Measurements from ENCODE around the gene ARHGEF6. TPM values are rescaled to one million over a fixed set of nuclear protein-coding genes. Genes with fewer than 3 reads are reported as not detected.

ARHGEF6 gene
- total RNA-seq, 4 donors from 2014 or later = 23.7 to 41.1 (median 29.6) TPM

- Histone ChIP-seq H3K36me3 (peaks cover 0 to 9% (median 0%) of the 10 kb centered on the region in 3 donors), H3K27me3 (peaks cover 0 to 5% of the 10 kb centered on the region in 2 donors), H3K27ac (no peak overlapping the region), H3K4me1 (peaks cover 0 to 19% (median 0%) of the 10 kb centered on the region in 4 donors), H3K4me3 (no peak overlapping the region), H3K9me3 (no peaks in the 10 kb centered on the region)
- WGBS, 2 donors = 29 to 66% methylated on average over 1 of the region's 1 CpG
- TF ChIP-seq EP300 (IDR thresholded peaks at IDR 0.05) = no peak
- TF ChIP-seq, protein P1, sequence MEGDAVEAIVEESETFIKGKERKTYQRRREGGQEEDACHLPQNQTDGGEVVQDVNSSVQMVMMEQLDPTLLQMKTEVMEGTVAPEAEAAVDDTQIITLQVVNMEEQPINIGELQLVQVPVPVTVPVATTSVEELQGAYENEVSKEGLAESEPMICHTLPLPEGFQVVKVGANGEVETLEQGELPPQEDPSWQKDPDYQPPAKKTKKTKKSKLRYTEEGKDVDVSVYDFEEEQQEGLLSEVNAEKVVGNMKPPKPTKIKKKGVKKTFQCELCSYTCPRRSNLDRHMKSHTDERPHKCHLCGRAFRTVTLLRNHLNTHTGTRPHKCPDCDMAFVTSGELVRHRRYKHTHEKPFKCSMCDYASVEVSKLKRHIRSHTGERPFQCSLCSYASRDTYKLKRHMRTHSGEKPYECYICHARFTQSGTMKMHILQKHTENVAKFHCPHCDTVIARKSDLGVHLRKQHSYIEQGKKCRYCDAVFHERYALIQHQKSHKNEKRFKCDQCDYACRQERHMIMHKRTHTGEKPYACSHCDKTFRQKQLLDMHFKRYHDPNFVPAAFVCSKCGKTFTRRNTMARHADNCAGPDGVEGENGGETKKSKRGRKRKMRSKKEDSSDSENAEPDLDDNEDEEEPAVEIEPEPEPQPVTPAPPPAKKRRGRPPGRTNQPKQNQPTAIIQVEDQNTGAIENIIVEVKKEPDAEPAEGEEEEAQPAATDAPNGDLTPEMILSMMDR (IDR thresholded peaks at IDR 0.05) = peak; percentile 29 to 43 (median 30)
- peak; percentile 28 to 35 for DNase-seq (ENCODE audit: low spot score in 2 of 2)
Observed at GRCh38 chrX:136711147-136711546, 69.6 kb downstream of the ARHGEF6 start.

DNA sequence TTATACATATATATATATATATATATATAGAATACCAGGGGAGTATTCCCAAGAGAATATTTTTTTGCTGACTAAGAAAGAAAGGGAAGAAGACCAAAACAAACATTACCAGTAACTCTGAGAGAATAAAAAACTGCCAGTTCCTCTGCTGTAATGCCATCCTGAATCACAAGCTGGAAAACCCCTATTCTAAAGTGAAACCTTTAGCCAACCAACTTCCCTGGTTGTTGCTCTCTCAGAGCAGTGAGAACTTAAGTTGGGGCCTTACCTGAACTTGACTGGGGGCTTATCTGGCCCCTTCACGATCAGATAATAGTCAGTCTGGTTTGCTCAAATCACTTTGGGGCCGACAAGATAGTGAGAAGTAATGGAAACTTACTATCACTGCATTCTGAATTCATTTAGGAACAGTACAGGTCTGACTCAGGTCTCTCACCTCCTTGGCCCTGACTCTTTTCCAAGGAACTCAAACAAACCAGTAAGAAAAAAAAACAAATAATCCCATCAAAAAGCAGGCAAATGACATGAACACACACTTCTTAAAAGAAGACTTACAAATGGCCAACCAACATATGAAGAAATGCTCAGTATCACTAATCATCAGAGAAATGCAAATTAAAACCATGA lies 70.3 kb downstream of the ARHGEF6 start:
- peaks cover 0 to 5% of the 10 kb centered on the region in 2 donors for H3K27me3 ChIP-seq
- 52 to 59% methylated on average over 2 of the region's 2 CpGs for WGBS, 2 donors
- H3K4me3 ChIP-seq = no peak overlapping the region
- H3K36me3 ChIP-seq = peaks cover 0 to 13% (median 0%) of the 10 kb centered on the region in 3 donors
- H3K4me1 ChIP-seq = peaks cover 0 to 12% (median 0%) of the 10 kb centered on the region in 4 donors
- H3K9me3 ChIP-seq = no peaks in the 10 kb centered on the region
- no peak overlapping the region for H3K27ac ChIP-seq
- TF ChIP-seq, protein P1 (IDR thresholded peaks at IDR 0.05) = no peak
- TF ChIP-seq EP300 (IDR thresholded peaks at IDR 0.05) (no peak), POLR2A (IDR thresholded peaks at IDR 0.05) (no peak)
- DNase-seq (ENCODE audit: low spot score in 2 of 2) = no peak

DNA sequence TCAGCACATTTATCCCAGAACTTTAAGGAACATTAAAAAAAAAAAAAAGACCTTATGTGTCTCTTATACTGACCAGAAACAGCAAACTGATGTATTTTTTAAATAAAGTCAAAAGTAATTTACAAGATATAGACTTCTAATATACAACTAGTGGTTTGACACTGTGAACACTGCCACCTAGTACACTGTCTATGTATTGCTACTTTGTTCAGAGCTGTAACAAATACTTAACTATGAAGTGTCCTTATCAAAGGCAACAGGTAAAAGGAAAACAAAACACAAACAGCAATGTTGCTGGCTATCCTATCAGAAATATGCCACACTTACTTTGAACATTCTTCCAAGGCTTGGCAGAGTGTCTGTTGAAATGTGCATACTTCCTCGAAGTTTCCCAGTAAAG lies 72.4 kb downstream of the ARHGEF6 start:
- peaks cover 0 to 13% (median 0%) of the 10 kb centered on the region in 3 donors for H3K36me3 ChIP-seq
- no peak for TF ChIP-seq POLR2A (IDR thresholded peaks at IDR 0.05)
- TF ChIP-seq, protein P1 (IDR thresholded peaks at IDR 0.05) = peak in 2 of 5 experiments; percentile 17 to 26
- peaks cover 0 to 5% of the 10 kb centered on the region in 2 donors for H3K27me3 ChIP-seq
- no peak overlapping the region for H3K4me3 ChIP-seq
- no peaks in the 10 kb centered on the region for H3K9me3 ChIP-seq
- WGBS, 2 donors = 69 to 94% methylated on average over 1 of the region's 1 CpG
- H3K4me1 ChIP-seq = peaks cover 0 to 12% (median 0%) of the 10 kb centered on the region in 4 donors
- H3K27ac ChIP-seq = no peak overlapping the region
- no peak for DNase-seq (ENCODE audit: low spot score in 2 of 2)

DNA sequence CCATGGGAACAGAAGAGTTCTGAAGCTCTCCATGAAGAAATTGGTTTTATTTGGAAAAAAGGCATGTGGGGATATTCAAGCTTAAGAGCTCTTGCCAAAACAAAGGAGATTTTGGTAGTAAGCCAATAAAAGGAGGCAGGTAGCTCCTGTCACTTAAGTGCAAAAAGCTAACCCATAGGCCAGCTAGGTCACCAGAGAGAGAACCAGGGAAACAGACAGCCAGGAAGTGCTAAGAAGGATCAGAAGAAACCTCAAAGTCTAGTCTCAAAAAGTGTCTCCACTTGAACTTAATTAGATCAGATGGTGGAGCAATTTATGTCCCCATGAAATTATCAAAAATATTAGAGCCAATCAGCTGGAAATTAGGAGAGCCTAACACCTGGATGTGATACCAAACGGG lies 83.6 kb downstream of the ARHGEF6 start:
- TF ChIP-seq EP300 (IDR thresholded peaks at IDR 0.05) (no peak), POLR2A (IDR thresholded peaks at IDR 0.05) (no peak)
- TF ChIP-seq, protein P1 (IDR thresholded peaks at IDR 0.05) = no peak
- peaks cover 0 to 5% (median 0%) of the 10 kb centered on the region in 3 donors for H3K36me3 ChIP-seq
- H3K4me1 ChIP-seq = no peaks in the 10 kb centered on the region
- whole genome bisulfite sequencing, 2 donors = 50 to 63% methylated on average over 1 of the region's 1 CpG
- peaks cover 0 to 4% of the 10 kb centered on the region in 2 donors for H3K27me3 ChIP-seq
- H3K9me3 ChIP-seq = no peaks in the 10 kb centered on the region
- H3K27ac ChIP-seq = no peak overlapping the region
- DNase-seq (ENCODE audit: low spot score in 2 of 2) = no peak
- H3K4me3 ChIP-seq = no peak overlapping the region

DNA sequence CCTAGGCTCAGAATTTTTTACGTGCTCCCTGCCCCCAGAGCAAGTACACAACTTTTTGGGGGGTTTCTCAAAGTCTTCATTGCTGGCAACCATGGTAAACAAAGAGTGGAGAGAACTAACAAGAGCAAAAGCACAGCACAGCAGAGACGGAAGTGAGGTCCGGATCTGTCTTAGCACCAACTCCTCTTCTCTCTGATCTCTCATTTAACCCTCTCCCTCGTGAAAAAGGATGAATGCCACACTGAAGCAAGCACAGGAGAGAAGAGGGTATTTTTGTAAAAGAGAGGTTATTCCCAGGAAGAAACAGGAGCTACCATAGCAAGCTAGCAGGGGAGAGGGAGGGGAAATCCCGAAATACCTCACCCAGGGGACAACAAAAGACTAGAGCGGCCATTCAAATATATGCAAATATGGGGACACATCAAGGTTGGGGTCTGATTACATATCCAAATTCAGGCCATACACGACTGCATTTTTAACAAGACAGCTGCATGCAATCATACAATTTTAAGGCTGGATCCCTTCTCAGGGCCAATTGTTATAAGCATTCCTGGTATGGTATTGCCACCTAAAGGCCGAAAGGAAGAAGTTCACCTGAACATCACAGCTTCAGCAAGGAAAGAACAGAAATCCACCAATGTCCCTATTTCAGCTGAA lies 86.2 kb downstream of the ARHGEF6 start:
- H3K27me3 ChIP-seq = peaks cover 0 to 4% of the 10 kb centered on the region in 2 donors
- TF ChIP-seq, protein P1 (IDR thresholded peaks at IDR 0.05) = peak; percentile 29 to 69 (median 59)
- no peak for TF ChIP-seq POLR2A (IDR thresholded peaks at IDR 0.05)
- no peak for TF ChIP-seq EP300 (IDR thresholded peaks at IDR 0.05)
- WGBS, 2 donors = 26 to 36% methylated on average over 8 of the region's 8 CpGs
- peaks cover 0 to 3% (median 0%) of the 10 kb centered on the region in 3 donors for H3K36me3 ChIP-seq
- no peaks in the 10 kb centered on the region for H3K4me1 ChIP-seq
- no peak overlapping the region for H3K4me3 ChIP-seq
- H3K9me3 ChIP-seq = no peaks in the 10 kb centered on the region
- DNase-seq (ENCODE audit: low spot score in 2 of 2) = no peak
- no peak overlapping the region for H3K27ac ChIP-seq

Data from tibial nerve (tissue), 4 donors.